ENCODE data around the gene SLC39A11. TPM values are rescaled to one million over a fixed set of nuclear protein-coding genes. Genes with fewer than 3 reads are reported as not detected.
"Not testable (repeated sequence)": the region's sequence is repeated elsewhere in the genome, so short reads cannot be mapped to it uniquely, and the experiment has no call there.

Gene SLC39A11
- total and polyA plus RNA-seq, 4 donors: 4.6 to 23.3 (median 11.4) TPM

- H3K4me1 ChIP-seq (ENCODE audit: control insufficient read depth, insufficient read depth, low read length); DNase-seq (ENCODE audit: low read depth in 4 of 6, low spot score in 6 of 6); H3K27ac ChIP-seq (ENCODE audit: low read depth, low read length); H3K9me3 ChIP-seq (ENCODE audit: control insufficient read depth, insufficient read depth, low read length); H3K36me3 ChIP-seq (ENCODE audit: control insufficient read depth, insufficient read depth, low read length); H3K4me3 ChIP-seq (ENCODE audit: low read depth, low read length); H3K27me3 ChIP-seq (ENCODE audit: control insufficient read depth, insufficient read depth, low read length): not testable (repeated sequence)
- 100% methylated on average over 2 of the region's 6 CpGs for WGBS (ENCODE audit: insufficient coverage)
These were observed 39.0 kb upstream of the SLC39A11 start for GRCh38 chr17:73131439-73131838.

DNA sequence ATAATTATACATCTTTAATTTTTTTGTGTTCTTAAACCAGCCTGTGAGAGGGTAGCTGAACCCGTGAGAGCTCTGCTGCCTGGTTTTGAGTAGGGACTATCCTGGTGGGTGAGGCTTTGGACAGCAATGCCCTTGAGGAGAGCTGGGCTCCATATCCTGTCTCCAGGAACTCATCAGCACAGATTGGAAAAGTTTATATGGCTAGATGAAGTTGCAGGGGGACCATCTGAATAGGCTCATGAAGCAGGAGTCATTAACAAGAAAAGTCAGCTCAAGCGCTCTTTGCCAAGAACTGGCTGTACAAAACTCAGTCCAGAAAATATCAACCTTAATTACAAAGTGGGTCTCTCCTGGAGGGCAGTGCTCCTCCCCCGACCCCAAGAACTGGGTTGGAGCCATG, 38.5 kb upstream of the SLC39A11 start:
- no peaks in the 10 kb centered on the region for H3K4me1 ChIP-seq (ENCODE audit: control insufficient read depth, insufficient read depth, low read length)
- H3K4me3 ChIP-seq (ENCODE audit: low read depth, low read length): no peak overlapping the region
- no peaks in the 10 kb centered on the region for H3K27me3 ChIP-seq (ENCODE audit: control insufficient read depth, insufficient read depth, low read length)
- no peaks in the 10 kb centered on the region for H3K36me3 ChIP-seq (ENCODE audit: control insufficient read depth, insufficient read depth, low read length)
- DNase-seq (ENCODE audit: low read depth in 4 of 6, low spot score in 6 of 6): peak in 1 of 6 donors; percentile 70
- H3K9me3 ChIP-seq (ENCODE audit: control insufficient read depth, insufficient read depth, low read length): no peaks in the 10 kb centered on the region
- no peak overlapping the region for H3K27ac ChIP-seq (ENCODE audit: low read depth, low read length)
- WGBS (ENCODE audit: insufficient coverage): 60% methylated on average over 1 of the region's 3 CpGs

DNA sequence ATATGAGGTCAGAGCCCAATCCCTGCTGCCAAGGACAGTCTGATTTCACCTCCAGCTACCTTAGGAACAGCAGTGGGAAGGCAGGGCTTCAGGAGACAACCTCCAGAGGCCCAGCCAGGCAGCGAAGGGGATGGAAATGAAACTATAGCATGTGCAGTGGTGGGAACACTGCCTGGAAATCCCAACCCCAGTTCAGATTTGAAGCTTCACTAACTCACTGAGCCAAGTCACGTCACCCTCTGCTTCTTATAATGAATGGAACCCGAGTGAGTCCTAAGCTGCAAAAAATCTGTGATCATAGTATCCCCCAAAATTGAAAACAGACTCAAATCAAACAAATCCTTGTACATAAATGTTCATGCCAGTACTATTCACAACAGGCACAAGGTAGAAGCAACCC, 36.0 kb upstream of the SLC39A11 start:
- H3K36me3 ChIP-seq (ENCODE audit: control insufficient read depth, insufficient read depth, low read length): no peaks in the 10 kb centered on the region
- no peak overlapping the region for H3K27ac ChIP-seq (ENCODE audit: low read depth, low read length)
- H3K27me3 ChIP-seq (ENCODE audit: control insufficient read depth, insufficient read depth, low read length): no peaks in the 10 kb centered on the region
- H3K9me3 ChIP-seq (ENCODE audit: control insufficient read depth, insufficient read depth, low read length): no peaks in the 10 kb centered on the region
- no peak overlapping the region for H3K4me3 ChIP-seq (ENCODE audit: low read depth, low read length)
- no peaks in the 10 kb centered on the region for H3K4me1 ChIP-seq (ENCODE audit: control insufficient read depth, insufficient read depth, low read length)
- DNase-seq (ENCODE audit: low read depth in 4 of 6, low spot score in 6 of 6): no peak
- WGBS (ENCODE audit: insufficient coverage): 59% methylated on average over 2 of the region's 3 CpGs

GRCh38 chr17:73126716-73127473, 34.4 kb upstream of the SLC39A11 start:
- Histone ChIP-seq H3K9me3 (ENCODE audit: control insufficient read depth, insufficient read depth, low read length) (no peaks in the 10 kb centered on the region), H3K4me3 (ENCODE audit: low read depth, low read length) (no peak overlapping the region)
- 92% methylated on average over 6 of the region's 8 CpGs for WGBS (ENCODE audit: insufficient coverage)

GRCh38 chr17:73123606-73124320, 31.3 kb upstream of the SLC39A11 start:
- Histone ChIP-seq H3K4me1 (ENCODE audit: control insufficient read depth, insufficient read depth, low read length) (peaks cover 5% of the 10 kb centered on the region), H3K9me3 (ENCODE audit: control insufficient read depth, insufficient read depth, low read length) (no peaks in the 10 kb centered on the region), H3K27me3 (ENCODE audit: control insufficient read depth, insufficient read depth, low read length) (no peaks in the 10 kb centered on the region), H3K4me3 (ENCODE audit: low read depth, low read length) (no peak overlapping the region), H3K36me3 (ENCODE audit: control insufficient read depth, insufficient read depth, low read length) (no peaks in the 10 kb centered on the region), H3K27ac (ENCODE audit: low read depth, low read length) (no peak overlapping the region)
- DNase-seq (ENCODE audit: low read depth in 4 of 6, low spot score in 6 of 6): no peak
- WGBS (ENCODE audit: insufficient coverage): 85% methylated on average over 6 of the region's 7 CpGs

More at GRCh38 chr17:73126716-73127473, 34.4 kb upstream of the SLC39A11 start:
- no peak for DNase-seq (ENCODE audit: low read depth in 4 of 6, low spot score in 6 of 6)
- H3K4me1 ChIP-seq (ENCODE audit: control insufficient read depth, insufficient read depth, low read length): no peaks in the 10 kb centered on the region
- H3K27me3 ChIP-seq (ENCODE audit: control insufficient read depth, insufficient read depth, low read length): no peaks in the 10 kb centered on the region
- no peak overlapping the region for H3K27ac ChIP-seq (ENCODE audit: low read depth, low read length)
- no peaks in the 10 kb centered on the region for H3K36me3 ChIP-seq (ENCODE audit: control insufficient read depth, insufficient read depth, low read length)

- Histone ChIP-seq H3K27me3 (ENCODE audit: control insufficient read depth, insufficient read depth, low read length) (no peaks in the 10 kb centered on the region), H3K27ac (ENCODE audit: low read depth, low read length) (no peak overlapping the region), H3K36me3 (ENCODE audit: control insufficient read depth, insufficient read depth, low read length) (no peaks in the 10 kb centered on the region), H3K9me3 (ENCODE audit: control insufficient read depth, insufficient read depth, low read length) (no peaks in the 10 kb centered on the region), H3K4me1 (ENCODE audit: control insufficient read depth, insufficient read depth, low read length) (peaks cover 9% of the 10 kb centered on the region), H3K4me3 (ENCODE audit: low read depth, low read length) (no peak overlapping the region)
- DNase-seq (ENCODE audit: low read depth in 4 of 6, low spot score in 6 of 6): no peak
- WGBS (ENCODE audit: insufficient coverage): 85% methylated on average over 4 of the region's 4 CpGs
These were observed 30.6 kb upstream of the SLC39A11 start for GRCh38 chr17:73122953-73123605.

- Histone ChIP-seq H3K27ac (ENCODE audit: low read depth, low read length) (no peak overlapping the region), H3K9me3 (ENCODE audit: control insufficient read depth, insufficient read depth, low read length) (no peaks in the 10 kb centered on the region), H3K27me3 (ENCODE audit: control insufficient read depth, insufficient read depth, low read length) (no peaks in the 10 kb centered on the region), H3K4me1 (ENCODE audit: control insufficient read depth, insufficient read depth, low read length) (peaks cover 9% of the 10 kb centered on the region), H3K4me3 (ENCODE audit: low read depth, low read length) (no peak overlapping the region), H3K36me3 (ENCODE audit: control insufficient read depth, insufficient read depth, low read length) (no peaks in the 10 kb centered on the region)
- WGBS (ENCODE audit: insufficient coverage): 100% methylated on average over 2 of the region's 5 CpGs
- no peak for DNase-seq (ENCODE audit: low read depth in 4 of 6, low spot score in 6 of 6)
These were observed 29.0 kb upstream of the SLC39A11 start for GRCh38 chr17:73121506-73121905.

GRCh38 chr17:73119631-73120030, 27.1 kb upstream of the SLC39A11 start:
- H3K27ac ChIP-seq (ENCODE audit: low read depth, low read length): no peak overlapping the region
- no peaks in the 10 kb centered on the region for H3K27me3 ChIP-seq (ENCODE audit: control insufficient read depth, insufficient read depth, low read length)
- H3K4me1 ChIP-seq (ENCODE audit: control insufficient read depth, insufficient read depth, low read length): peaks cover 9% of the 10 kb centered on the region
- 83% methylated on average over 9 of the region's 10 CpGs for WGBS (ENCODE audit: insufficient coverage)
- DNase-seq (ENCODE audit: low read depth in 4 of 6, low spot score in 6 of 6): no peak
- no peak overlapping the region for H3K4me3 ChIP-seq (ENCODE audit: low read depth, low read length)
- no peaks in the 10 kb centered on the region for H3K36me3 ChIP-seq (ENCODE audit: control insufficient read depth, insufficient read depth, low read length)
- no peaks in the 10 kb centered on the region for H3K9me3 ChIP-seq (ENCODE audit: control insufficient read depth, insufficient read depth, low read length)

DNA sequence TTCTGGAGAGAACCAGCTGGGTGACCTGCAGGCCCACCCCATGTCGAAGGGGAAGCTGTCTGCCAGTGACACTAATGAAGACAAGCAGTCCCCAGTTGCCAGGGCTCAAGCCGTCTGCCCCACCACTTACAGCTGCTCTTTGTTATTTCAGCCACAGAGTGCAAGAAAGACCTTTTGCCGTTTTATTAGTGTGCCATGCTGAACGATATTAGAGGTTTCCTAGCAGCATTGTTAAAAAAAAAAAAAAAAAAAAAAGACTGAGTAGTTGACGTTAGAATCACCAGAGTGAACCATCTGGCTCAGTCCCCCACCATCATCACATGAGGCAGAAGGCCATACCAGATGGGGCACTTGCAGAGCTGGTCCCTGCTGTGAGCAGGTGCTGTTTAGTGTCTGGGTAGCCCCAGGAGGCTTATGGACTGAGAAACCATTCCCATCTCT, 26.5 kb upstream of the SLC39A11 start:
- no peak overlapping the region for H3K27ac ChIP-seq (ENCODE audit: low read depth, low read length)
- H3K4me1 ChIP-seq (ENCODE audit: control insufficient read depth, insufficient read depth, low read length): peaks cover 9% of the 10 kb centered on the region
- no peaks in the 10 kb centered on the region for H3K27me3 ChIP-seq (ENCODE audit: control insufficient read depth, insufficient read depth, low read length)
- WGBS (ENCODE audit: insufficient coverage): 11% methylated on average over 1 of the region's 5 CpGs
- no peaks in the 10 kb centered on the region for H3K9me3 ChIP-seq (ENCODE audit: control insufficient read depth, insufficient read depth, low read length)
- no peaks in the 10 kb centered on the region for H3K36me3 ChIP-seq (ENCODE audit: control insufficient read depth, insufficient read depth, low read length)
- H3K4me3 ChIP-seq (ENCODE audit: low read depth, low read length): no peak overlapping the region
- peak in 2 of 6 donors; percentile 66 to 71 for DNase-seq (ENCODE audit: low read depth in 4 of 6, low spot score in 6 of 6)
